ENCODE measurements around the gene XAGE3.

GRCh38 chrX:52830551-52830950 is 37.3 kb downstream of the XAGE3 start:
- TF ChIP-seq CTCF (conservative IDR thresholded peaks at IDR 0.05 in 1 of 2, IDR thresholded peaks at IDR 0.05 in 1 of 2; ENCODE audit: extremely low read depth in 1 of 2, insufficient read depth in 1 of 2, low read depth in 1 of 2, low read length in 2 of 2) (no peak), EZH2 (IDR thresholded peaks at IDR 0.05; ENCODE audit: borderline replicate concordance, low read length) (no peak)
